ENCODE measurements around the gene BOK.

DNA sequence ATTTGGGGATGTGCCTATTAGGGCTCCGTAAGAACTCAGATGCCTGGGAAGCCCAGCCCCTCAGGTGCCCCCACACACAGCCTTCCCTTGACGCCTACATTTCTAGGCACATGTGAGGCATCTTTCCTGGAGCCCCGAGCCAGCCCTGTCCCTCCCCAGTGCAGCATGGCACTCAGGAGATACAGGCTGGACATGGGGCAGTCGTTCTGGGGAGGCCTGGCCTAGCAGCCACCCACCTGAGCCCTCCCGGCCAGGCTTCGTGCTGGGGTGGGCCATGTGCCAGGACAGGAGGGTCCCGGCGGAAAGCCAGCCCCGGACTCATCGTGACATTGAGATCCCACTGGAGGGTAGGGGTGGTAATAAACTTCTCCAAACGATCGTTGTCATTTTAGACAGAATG is 15.2 kb downstream of the BOK start:
- TF ChIP-seq ZNF274 (IDR thresholded peaks at IDR 0.05; ENCODE audit: low read depth, low read length) (no peak), YY1 (IDR thresholded peaks at IDR 0.05; ENCODE audit: insufficient read depth, insufficient read length) (no peak)
